ENCODE data around the gene TSPAN15.

- TF ChIP-seq SUZ12 (IDR thresholded peaks at IDR 0.05; ENCODE audit: extremely low read depth, insufficient read depth, insufficient read length), result no peak
- TF ChIP-seq ZNF274 (IDR thresholded peaks at IDR 0.05; ENCODE audit: low read depth, low read length), result no peak
Observed at GRCh38 chr10:69484736-69485135, 33.5 kb downstream of the TSPAN15 start.
